ENCODE results near the gene MEIS2.
A peak's percentile ranks its signal among the peaks of the same experiment; 100 is the strongest.

The MEIS2 gene

DNA sequence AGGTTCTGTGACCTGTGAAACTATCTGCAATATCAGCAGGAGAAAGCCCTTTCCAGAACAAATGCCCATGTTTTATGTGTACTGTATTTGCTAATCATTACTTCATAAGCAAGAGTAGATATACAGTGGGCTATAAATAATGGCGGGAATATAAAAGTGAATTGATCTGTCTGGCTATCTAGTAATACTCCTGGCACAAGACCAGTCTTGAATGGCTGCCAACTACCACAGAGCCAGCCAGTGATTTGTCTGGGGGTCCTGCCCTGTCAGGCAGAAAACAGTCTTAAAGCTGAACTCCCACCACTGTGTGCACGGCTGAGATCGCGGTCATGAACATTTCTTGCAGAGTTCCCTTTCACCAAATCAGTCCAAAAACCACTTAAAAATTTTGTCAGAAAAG is 176.3 kb downstream of the MEIS2 start:
- DNase-seq = peak; percentile 4

- DNase-seq = no peak
Observed at GRCh38 chr15:36921484-36922091, 178.8 kb downstream of the MEIS2 start.

DNA sequence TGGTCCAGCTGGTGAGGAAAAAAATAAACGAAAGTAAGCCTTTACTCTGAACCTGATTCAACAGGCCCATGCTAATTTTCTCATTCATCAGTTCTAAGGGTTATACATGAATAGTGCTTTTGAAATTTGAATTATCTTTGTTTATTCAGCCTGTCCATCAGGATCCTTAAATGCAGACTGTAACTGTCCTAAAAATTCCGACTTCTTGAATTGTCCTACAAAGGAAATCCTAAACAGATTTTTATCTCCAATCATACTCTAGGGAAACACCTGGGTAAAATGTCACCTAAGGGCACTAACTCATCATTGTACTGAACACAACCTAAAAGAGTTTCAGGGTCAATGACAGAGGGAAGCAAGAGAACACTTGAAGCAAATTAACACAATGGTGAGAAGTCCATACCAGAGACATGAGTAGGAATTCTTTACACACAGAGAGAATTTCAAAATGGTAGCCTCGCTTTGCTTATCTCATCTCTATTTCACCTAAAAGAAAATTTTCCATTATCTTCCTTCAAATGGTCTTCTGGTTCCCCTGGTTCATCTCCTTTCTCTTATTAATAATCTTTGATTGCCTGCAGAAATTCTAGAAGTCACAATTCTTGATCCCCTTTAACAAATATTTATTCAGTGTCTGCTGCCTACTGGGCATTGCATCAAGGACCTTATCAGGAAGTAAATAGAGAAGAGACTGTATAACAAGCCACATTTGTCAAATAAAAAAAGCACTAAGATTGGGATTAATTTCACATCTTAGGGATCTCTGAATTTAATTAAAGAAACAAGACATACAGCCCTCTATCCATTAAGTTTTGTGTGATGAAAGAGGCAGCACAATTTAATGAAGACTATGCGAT is 182.7 kb downstream of the MEIS2 start:
- DNase-seq = no peak

- no peak for DNase-seq
Observed at GRCh38 chr15:36914960-36915808, 185.2 kb downstream of the MEIS2 start.

DNA sequence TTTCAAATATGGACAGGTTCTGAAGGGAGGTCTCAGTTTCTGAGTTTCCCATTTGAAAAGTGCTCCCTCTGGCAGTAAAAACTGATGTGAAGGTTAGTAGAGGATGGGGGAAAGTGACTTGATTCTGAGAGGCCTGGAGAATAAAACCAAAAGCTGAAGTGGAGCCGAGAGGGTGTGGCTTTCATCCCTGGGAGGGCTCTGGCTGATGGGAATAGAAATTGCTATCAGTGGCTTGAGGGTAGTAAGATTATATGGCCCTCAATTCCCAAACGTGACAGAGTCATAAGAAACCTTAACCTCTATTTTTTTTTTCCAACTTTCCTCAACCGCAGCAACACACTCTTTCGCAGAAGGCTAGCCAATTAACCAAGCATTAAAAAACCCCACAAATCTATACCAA is 185.9 kb downstream of the MEIS2 start:
- no peak for DNase-seq

GRCh38 chr15:36912311-36912712 is 188.0 kb downstream of the MEIS2 start:
- DNase-seq = no peak

GRCh38 chr15:36911322-36911944 is 188.9 kb downstream of the MEIS2 start:
- no peak for DNase-seq

- DNase-seq = no peak
Observed at GRCh38 chr15:36908991-36909390, 191.4 kb downstream of the MEIS2 start.

GRCh38 chr15:36907295-36907694 is 193.1 kb downstream of the MEIS2 start:
- DNase-seq = no peak

GRCh38 chr15:36905908-36906307 is 194.4 kb downstream of the MEIS2 start:
- DNase-seq = no peak

GRCh38 chr15:36904715-36905114 is 195.6 kb downstream of the MEIS2 start:
- no peak for DNase-seq

GRCh38 chr15:36903922-36904556 is 196.3 kb downstream of the MEIS2 start:
- DNase-seq = no peak

DNA sequence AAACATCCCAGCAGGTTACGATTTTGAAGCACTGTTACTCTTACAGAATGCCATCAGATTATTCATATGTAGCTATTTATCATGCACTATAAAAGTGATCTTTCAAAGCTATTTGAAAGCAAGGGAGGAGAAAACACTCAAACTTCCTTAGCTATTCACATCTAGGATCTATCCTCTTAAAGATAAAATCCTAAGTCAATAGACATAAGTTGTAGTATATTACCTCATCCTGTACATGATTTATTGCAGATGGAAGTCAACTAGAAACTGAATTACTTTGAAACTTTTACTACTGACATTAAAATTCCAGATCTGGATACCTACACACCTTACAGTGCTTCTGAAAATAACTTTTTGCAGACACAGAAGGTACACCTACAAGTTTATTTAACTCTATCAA is 197.2 kb downstream of the MEIS2 start:
- DNase-seq = no peak

- DNase-seq = no peak
Observed at GRCh38 chr15:36901012-36901411, 199.3 kb downstream of the MEIS2 start.

DNA sequence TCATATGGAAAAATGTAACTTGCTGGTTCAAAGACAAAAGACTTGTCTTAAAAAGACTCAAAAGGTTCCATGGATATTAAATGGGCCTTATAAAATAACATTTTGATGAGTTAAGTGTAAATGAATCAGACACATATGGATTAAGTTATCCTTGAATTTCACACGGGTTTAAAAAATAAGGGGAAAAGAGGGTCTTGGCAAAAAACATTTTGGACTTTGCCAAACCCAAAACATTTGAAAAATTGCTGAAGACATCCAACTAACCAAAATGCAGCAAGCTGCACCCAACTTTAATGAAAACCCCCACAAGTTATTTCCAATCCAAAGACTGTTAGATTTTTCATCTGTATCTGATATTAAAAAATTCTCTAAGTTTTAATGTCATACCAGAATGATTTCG is 200.7 kb downstream of the MEIS2 start:
- DNase-seq = no peak

DNA sequence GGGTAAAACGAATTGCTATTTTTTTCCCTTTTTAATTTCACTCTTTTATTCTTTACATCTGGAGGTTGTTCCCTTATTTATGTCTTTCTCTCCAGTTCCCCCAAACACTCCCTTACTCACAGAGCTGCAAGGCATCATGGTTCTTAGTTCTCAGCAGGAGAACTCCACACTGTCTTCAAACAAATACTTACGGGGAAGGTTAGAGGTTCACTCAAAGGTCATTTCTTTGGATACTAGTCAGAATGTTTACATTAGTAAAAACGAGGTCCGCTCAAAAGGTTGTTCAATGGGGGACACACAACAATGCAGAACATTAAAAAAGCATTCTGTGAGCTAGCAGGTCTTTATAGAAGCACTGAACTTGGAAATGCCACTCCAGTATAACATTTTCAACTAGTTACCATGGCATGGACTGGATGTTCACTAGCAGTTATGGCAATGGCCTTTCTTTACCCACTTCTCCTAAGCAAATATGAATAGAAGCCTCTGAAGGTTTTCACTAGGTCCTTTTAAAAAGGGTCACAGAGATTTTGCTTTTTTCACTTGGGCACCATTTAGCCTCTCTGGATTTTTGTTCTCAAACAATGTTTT is 201.7 kb downstream of the MEIS2 start:
- no peak for DNase-seq

GRCh38 chr15:36897834-36898233 is 202.5 kb downstream of the MEIS2 start:
- DNase-seq = no peak

DNA sequence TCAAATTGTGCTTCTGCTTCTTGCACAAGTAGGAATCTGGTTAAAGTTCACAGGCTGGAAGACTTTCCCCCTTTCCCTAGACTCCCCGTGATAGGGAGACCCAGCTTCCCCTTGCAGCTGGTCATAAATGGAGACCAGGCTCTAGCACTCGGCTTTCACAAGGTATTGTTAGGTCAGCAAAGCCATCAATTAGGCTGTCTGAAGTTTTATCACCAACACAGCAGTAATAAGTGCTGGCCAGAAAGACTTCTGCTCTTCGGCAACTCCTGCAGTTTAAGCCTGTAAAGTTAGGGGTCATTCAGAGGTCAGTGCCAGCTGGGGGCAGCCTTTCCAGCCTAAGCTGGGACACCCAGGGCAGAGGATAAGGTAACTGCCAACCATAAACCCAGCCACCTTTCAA is 203.4 kb downstream of the MEIS2 start:
- no peak for DNase-seq

DNA sequence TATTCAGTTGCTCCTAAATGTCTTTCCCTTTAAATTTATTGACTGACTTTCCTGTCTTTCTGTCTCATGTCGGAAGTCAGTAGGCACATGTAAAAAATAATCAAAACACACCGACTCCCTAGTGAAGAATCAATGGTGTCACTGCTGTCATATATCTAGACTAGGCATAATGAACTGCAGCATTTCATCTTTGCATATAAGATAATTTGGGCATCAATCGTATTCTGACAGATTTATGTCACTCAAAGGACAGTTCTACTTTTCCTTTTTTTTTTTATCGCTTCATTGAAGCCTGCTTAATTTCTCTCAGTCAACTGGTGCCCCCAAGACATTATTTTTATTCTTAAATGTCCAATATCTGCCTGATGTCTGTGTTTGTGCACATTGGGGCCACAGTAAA is 206.3 kb downstream of the MEIS2 start:
- no peak for DNase-seq

DNA sequence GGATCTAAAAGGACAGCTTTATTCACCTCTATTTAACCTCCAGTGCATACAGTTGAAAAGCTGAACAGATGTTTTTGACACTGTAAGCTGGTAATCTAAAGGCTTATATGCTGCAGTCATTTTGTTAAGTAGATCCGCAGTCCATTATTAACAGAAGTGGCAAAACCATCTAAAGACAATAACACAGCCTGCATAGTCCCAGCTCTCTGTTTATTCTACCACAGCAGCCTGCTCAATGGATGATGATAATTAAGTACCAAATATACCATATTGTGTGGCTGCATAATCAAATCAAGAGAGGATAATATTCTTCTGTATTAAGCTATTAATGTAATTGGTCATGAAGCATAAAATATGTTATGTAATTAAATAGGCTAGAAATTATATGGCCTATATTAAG is 207.1 kb downstream of the MEIS2 start:
- DNase-seq = no peak

DNA sequence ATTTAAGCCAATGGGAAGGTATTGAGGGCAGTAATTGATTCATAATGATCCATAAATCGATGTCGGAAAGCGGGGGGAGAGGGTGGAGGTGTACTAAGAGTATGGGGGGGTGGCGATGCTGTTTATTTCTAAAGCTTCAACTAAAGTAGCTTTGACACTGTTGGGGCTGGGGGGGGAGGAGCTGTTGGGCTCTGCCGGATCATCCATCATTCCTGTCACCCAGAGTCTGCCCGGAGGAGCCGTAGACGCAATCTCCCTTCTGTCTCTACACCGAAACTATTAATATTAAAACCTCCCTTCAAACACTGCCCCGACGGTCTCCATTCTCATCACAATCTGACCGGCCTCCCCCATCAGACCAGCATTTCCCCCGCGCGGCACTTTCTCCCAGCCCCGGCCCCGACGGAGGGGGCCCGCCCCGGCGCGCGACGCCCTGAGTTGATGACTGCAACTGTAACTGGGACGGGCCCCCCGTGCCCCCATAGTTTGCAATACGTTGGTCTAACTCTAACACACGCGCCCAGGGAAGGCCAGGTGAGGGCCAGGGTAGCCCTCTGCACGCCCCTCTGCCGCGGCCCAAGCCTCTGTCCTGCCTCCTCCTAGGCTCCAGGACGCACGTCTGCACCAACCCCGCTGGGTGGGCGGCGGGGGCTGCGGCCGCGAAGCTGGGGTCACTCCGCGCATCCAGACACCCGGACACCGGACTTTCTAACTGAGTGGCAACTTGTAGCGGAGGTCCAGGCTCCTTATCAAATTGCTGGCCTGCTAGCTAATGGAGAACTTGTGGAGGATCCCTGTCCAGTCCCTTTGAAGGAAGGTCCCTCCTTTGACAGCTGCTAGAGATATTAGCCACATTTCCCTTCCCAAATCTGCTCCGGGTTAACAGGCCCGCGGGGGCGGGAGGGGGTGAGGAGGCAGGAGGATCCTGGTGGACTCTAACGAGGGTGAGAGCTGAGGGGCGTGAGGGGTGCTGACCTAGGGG is 212.0 kb downstream of the MEIS2 start:
- no peak for DNase-seq

Measured in NCI-H1092 treated with DMSO at 0.1 percent for 48 hours (cell line).